ENCODE results near the gene OR52B2. TPM values are rescaled to one million over a fixed set of nuclear protein-coding genes. Genes with fewer than 3 reads are reported as not detected.

OR52B2 gene
- total and polyA plus RNA-seq, 2 experiments from 2014 or later = 0.57 TPM; not detected in 1

- H3K4me1 ChIP-seq (ENCODE audit: low read depth) = peaks cover 23% of the 10 kb centered on the region
- H3K36me3 ChIP-seq = no peaks in the 10 kb centered on the region
- no peaks in the 10 kb centered on the region for H3K27me3 ChIP-seq
- no peak overlapping the region for H3K27ac ChIP-seq
- H3K4me3 ChIP-seq = no peak overlapping the region
- TF ChIP-seq CTCF (IDR thresholded peaks at IDR 0.05; ENCODE audit: low read depth, low read length) = no peak
- no peak for DNase-seq (ENCODE audit: low read depth in 1 of 2, low spot score in 1 of 2)
- no peaks in the 10 kb centered on the region for H3K9me3 ChIP-seq (ENCODE audit: low read depth)
Observed at GRCh38 chr11:6132431-6132830, 37.7 kb downstream of the OR52B2 start.

- H3K4me1 ChIP-seq (ENCODE audit: low read depth) = peaks cover 5% of the 10 kb centered on the region
- no peak for DNase-seq (ENCODE audit: low read depth in 1 of 2, low spot score in 1 of 2)
- no peak overlapping the region for H3K4me3 ChIP-seq
- H3K9me3 ChIP-seq (ENCODE audit: low read depth) = no peaks in the 10 kb centered on the region
- no peak for TF ChIP-seq CTCF (IDR thresholded peaks at IDR 0.05; ENCODE audit: low read depth, low read length)
- H3K27me3 ChIP-seq = no peaks in the 10 kb centered on the region
- no peaks in the 10 kb centered on the region for H3K36me3 ChIP-seq
- no peak overlapping the region for H3K27ac ChIP-seq
Observed at GRCh38 chr11:6129635-6130034, 40.5 kb downstream of the OR52B2 start.

- Histone ChIP-seq H3K4me3 (no peak overlapping the region), H3K9me3 (ENCODE audit: low read depth) (no peaks in the 10 kb centered on the region), H3K36me3 (no peaks in the 10 kb centered on the region), H3K4me1 (ENCODE audit: low read depth) (peaks cover 5% of the 10 kb centered on the region), H3K27me3 (no peaks in the 10 kb centered on the region), H3K27ac (no peak overlapping the region)
- DNase-seq (ENCODE audit: low read depth in 1 of 2, low spot score in 1 of 2) = no peak
- no peak for TF ChIP-seq CTCF (IDR thresholded peaks at IDR 0.05; ENCODE audit: low read depth, low read length)
Observed at GRCh38 chr11:6129011-6129410, 41.1 kb downstream of the OR52B2 start.

- Histone ChIP-seq H3K27me3 (no peaks in the 10 kb centered on the region), H3K27ac (no peak overlapping the region), H3K4me3 (no peak overlapping the region), H3K9me3 (ENCODE audit: low read depth) (no peaks in the 10 kb centered on the region), H3K36me3 (no peaks in the 10 kb centered on the region), H3K4me1 (ENCODE audit: low read depth) (no peaks in the 10 kb centered on the region)
- peak in 1 of 2 donors; percentile 2 for DNase-seq (ENCODE audit: low read depth in 1 of 2, low spot score in 1 of 2)
- no peak for TF ChIP-seq CTCF (IDR thresholded peaks at IDR 0.05; ENCODE audit: low read depth, low read length)
Observed at GRCh38 chr11:6127881-6128280, 42.2 kb downstream of the OR52B2 start.

GRCh38 chr11:6124245-6124644 lies 45.9 kb downstream of the OR52B2 start:
- no peak for DNase-seq (ENCODE audit: low read depth in 1 of 2, low spot score in 1 of 2)
- H3K4me3 ChIP-seq = no peak overlapping the region
- no peaks in the 10 kb centered on the region for H3K36me3 ChIP-seq
- no peak overlapping the region for H3K27ac ChIP-seq
- H3K9me3 ChIP-seq (ENCODE audit: low read depth) = no peaks in the 10 kb centered on the region
- H3K4me1 ChIP-seq (ENCODE audit: low read depth) = no peaks in the 10 kb centered on the region
- no peak for TF ChIP-seq CTCF (IDR thresholded peaks at IDR 0.05; ENCODE audit: low read depth, low read length)
- no peaks in the 10 kb centered on the region for H3K27me3 ChIP-seq

Other genes starting within 250 kb of the OR52B2 start
- not detected in 2 replicates for gene OR56A3, start 228.1 kb downstream of the OR52B2 start, total RNA-seq
- gene OR56A3, start 228.1 kb downstream of the OR52B2 start, polyA plus RNA-seq = not detected in 2 replicates
- not detected in 2 replicates for gene OR56A5, start 201.8 kb downstream of the OR52B2 start, total RNA-seq
- gene OR56A5, start 201.8 kb downstream of the OR52B2 start, polyA plus RNA-seq = not detected in 2 replicates
- 1.8 TPM in 1 of 2 replicates, not detected in the other for gene OR52L1, start 183.3 kb downstream of the OR52B2 start, total RNA-seq
- gene OR52L1, start 183.3 kb downstream of the OR52B2 start, polyA plus RNA-seq = not detected in 2 replicates
- not detected in 2 replicates for gene OR56A4, start 163.4 kb downstream of the OR52B2 start, total RNA-seq
- not detected in 2 replicates for gene OR56A4, start 163.4 kb downstream of the OR52B2 start, polyA plus RNA-seq
- gene OR56A1, start 139.6 kb downstream of the OR52B2 start, total RNA-seq = 0.18 TPM in 1 of 2 replicates, not detected in the other
- 0.10 TPM in 1 of 2 replicates, not detected in the other for gene OR56A1, start 139.6 kb downstream of the OR52B2 start, polyA plus RNA-seq
- not detected in 2 replicates for gene OR56B4, start 62.6 kb downstream of the OR52B2 start, total RNA-seq
- gene OR56B4, start 62.6 kb downstream of the OR52B2 start, polyA plus RNA-seq = 0.35 TPM in 1 of 2 replicates, not detected in the other
- gene OR52W1, start 28.9 kb upstream of the OR52B2 start, total RNA-seq = not detected in 2 replicates
- gene OR52W1, start 28.9 kb upstream of the OR52B2 start, polyA plus RNA-seq = not detected in 2 replicates
- gene C11orf42, start 35.2 kb upstream of the OR52B2 start, total RNA-seq = not detected in 2 replicates
- 0.15 and 0.32 TPM in 2 replicates for gene C11orf42, start 35.2 kb upstream of the OR52B2 start, polyA plus RNA-seq
- 27.5 and 46.8 TPM in 2 replicates for gene FHIP1B, start 64.3 kb upstream of the OR52B2 start, total RNA-seq
- gene FHIP1B, start 64.3 kb upstream of the OR52B2 start, polyA plus RNA-seq = 32.2 and 35.9 TPM in 2 replicates
- gene CNGA4, start 68.8 kb upstream of the OR52B2 start, total RNA-seq = 0.32 and 0.83 TPM in 2 replicates
- 0.39 TPM in 1 of 2 replicates, not detected in the other for gene CNGA4, start 68.8 kb upstream of the OR52B2 start, polyA plus RNA-seq
- gene CCKBR, start 89.5 kb upstream of the OR52B2 start, total RNA-seq = 4.9 and 5.2 TPM in 2 replicates
- gene CCKBR, start 89.5 kb upstream of the OR52B2 start, polyA plus RNA-seq = 4.4 and 5.4 TPM in 2 replicates
- 54.5 and 71.8 TPM in 2 replicates for gene CAVIN3, start 150.2 kb upstream of the OR52B2 start, total RNA-seq
- gene CAVIN3, start 150.2 kb upstream of the OR52B2 start, polyA plus RNA-seq = 57.4 and 76.1 TPM in 2 replicates
- 44.8 and 52.1 TPM in 2 replicates for gene SMPD1, start 220.1 kb upstream of the OR52B2 start, total RNA-seq
- 29.2 and 43.8 TPM in 2 replicates for gene SMPD1, start 220.1 kb upstream of the OR52B2 start, polyA plus RNA-seq
- gene APBB1, start 248.8 kb upstream of the OR52B2 start, total RNA-seq = 159 and 188 TPM in 2 replicates
- 193 and 201 TPM in 2 replicates for gene APBB1, start 248.8 kb upstream of the OR52B2 start, polyA plus RNA-seq